ENCODE measurements around the gene GRIA2. TPM values are rescaled to one million over a fixed set of nuclear protein-coding genes. Genes with fewer than 3 reads are reported as not detected.

Gene GRIA2
- total and polyA plus RNA-seq, 4 donors: 3.6 to 23.5 (median 15.7) TPM

DNA sequence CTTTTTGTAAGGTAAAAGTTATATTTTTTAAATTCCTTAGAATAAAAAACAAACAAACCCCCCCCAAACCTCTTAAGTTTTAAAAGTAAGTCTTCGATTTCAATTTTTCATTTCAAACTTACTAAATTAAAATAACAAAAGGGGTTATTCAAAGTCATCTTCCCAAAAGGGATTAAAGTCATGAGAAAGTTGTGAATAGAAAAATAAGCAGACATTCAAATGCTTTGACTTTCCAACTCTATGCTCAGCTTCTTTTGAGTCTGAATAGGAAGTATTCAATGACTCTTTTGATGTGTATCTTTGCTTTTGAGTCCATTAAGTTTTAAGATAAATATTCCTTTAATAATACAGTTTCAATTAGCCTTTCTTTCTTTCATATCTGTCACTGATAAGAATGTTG, 138.3 kb downstream of the GRIA2 start:
- Histone ChIP-seq H3K4me1 (ENCODE audit: control insufficient read depth in 1 of 2, insufficient read depth in 2 of 2, low read length in 2 of 2) (no peaks in the 10 kb centered on the region), H3K4me3 (ENCODE audit: low read length in 2 of 2) (no peak overlapping the region), H3K36me3 (ENCODE audit: control insufficient read depth in 1 of 2, insufficient read depth in 2 of 2, low read length in 1 of 2) (no peaks in the 10 kb centered on the region), H3K9me3 (ENCODE audit: control insufficient read depth, low read length) (no peaks in the 10 kb centered on the region), H3K27ac (ENCODE audit: low read depth in 1 of 2, low read length in 2 of 2) (no peak overlapping the region), H3K27me3 (ENCODE audit: control insufficient read depth in 1 of 2, insufficient read depth in 2 of 2, low read length in 1 of 2) (no peaks in the 10 kb centered on the region)
- ATAC-seq (ENCODE audit: low FRiP score) (no peak), DNase-seq (no peak)
- WGBS, 2 donors: 41 to 49% methylated on average over 1 of the region's 1 CpG
- intact Hi-C loops (cut with DNase I): loop anchor here in 1 of 2 donors (5.0 kb wide), 1 partner anchor 142 kb away; no protein-coding TSS in a partner anchor

DNA sequence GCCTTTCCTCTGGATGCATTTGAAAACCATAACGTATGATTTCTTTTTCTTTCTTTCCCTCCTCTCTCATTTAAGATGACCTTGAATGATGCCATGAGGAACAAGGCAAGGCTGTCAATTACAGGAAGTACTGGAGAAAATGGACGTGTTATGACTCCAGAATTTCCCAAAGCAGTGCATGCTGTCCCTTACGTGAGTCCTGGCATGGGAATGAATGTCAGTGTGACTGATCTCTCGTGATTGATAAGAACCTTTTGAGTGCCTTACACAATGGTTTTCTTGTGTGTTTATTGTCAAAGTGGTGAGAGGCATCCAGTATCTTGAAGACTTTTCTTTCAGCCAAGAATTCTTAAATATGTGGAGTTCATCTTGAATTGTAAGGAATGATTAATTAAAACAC, 142.8 kb downstream of the GRIA2 start:
- Histone ChIP-seq H3K9me3 (ENCODE audit: control insufficient read depth, low read length) (no peaks in the 10 kb centered on the region), H3K4me1 (ENCODE audit: control insufficient read depth in 1 of 2, insufficient read depth in 2 of 2, low read length in 2 of 2) (no peaks in the 10 kb centered on the region), H3K4me3 (ENCODE audit: low read length in 2 of 2) (no peak overlapping the region), H3K36me3 (ENCODE audit: control insufficient read depth in 1 of 2, insufficient read depth in 2 of 2, low read length in 1 of 2) (no peaks in the 10 kb centered on the region), H3K27me3 (ENCODE audit: control insufficient read depth in 1 of 2, insufficient read depth in 2 of 2, low read length in 1 of 2) (no peaks in the 10 kb centered on the region), H3K27ac (ENCODE audit: low read depth in 1 of 2, low read length in 2 of 2) (no peak overlapping the region)
- DNase-seq (no peak), ATAC-seq (ENCODE audit: low FRiP score) (no peak)
- intact Hi-C loops (cut with DNase I): no loop called here
- 44 to 51% methylated on average over 4 of the region's 4 CpGs for WGBS, 2 donors

DNA sequence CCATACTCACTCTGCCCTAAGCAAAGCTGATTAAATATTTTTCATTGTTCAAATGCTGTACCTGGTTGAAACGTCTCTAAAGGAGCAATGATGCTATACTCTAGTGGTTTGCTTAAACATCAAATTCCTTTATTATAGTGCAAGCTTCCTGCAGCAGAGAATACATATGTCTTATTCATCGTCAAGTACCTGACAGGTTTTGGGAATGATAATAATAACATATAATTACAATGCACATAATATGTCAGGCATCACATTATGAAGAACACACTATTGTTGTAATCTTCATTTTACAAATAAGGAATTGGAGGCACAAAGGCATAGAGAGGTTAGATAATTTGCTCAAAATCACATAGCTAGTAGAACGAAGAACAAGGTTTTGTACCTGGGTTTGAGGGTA, 151.6 kb downstream of the GRIA2 start:
- H3K36me3 ChIP-seq (ENCODE audit: control insufficient read depth in 1 of 2, insufficient read depth in 2 of 2, low read length in 1 of 2): no peaks in the 10 kb centered on the region
- H3K27me3 ChIP-seq (ENCODE audit: control insufficient read depth in 1 of 2, insufficient read depth in 2 of 2, low read length in 1 of 2): no peaks in the 10 kb centered on the region
- no peak overlapping the region for H3K27ac ChIP-seq (ENCODE audit: low read depth in 1 of 2, low read length in 2 of 2)
- intact Hi-C loops (cut with DNase I): no loop called here
- DNase-seq (no peak), ATAC-seq (ENCODE audit: low FRiP score) (no peak)
- H3K4me1 ChIP-seq (ENCODE audit: control insufficient read depth in 1 of 2, insufficient read depth in 2 of 2, low read length in 2 of 2): no peaks in the 10 kb centered on the region
- no peaks in the 10 kb centered on the region for H3K9me3 ChIP-seq (ENCODE audit: control insufficient read depth, low read length)
- 85 to 86% methylated on average over 3 of the region's 3 CpGs for WGBS, 2 donors
- no peak overlapping the region for H3K4me3 ChIP-seq (ENCODE audit: low read length in 2 of 2)

DNA sequence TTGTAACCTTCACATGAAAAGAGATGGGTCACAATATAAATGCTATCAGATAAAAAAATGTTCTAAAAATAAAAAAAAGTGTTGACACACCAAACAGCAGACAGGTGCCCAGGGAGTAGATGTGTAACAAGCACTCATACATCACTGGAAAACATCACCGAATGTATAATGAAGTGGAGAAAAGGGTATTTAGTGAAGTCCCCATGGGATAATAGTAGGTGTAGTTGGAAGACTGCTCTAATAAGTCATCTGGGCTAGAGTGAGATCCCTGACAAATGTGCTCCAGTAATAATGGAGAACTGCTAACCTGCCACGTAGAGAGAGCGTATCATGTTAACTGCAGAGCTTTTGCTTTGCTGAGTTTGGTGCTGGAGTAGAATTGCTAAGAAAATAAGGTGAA, 152.0 kb downstream of the GRIA2 start:
- WGBS, 2 donors: 91 to 96% methylated on average over 3 of the region's 3 CpGs
- H3K27ac ChIP-seq (ENCODE audit: low read depth in 1 of 2, low read length in 2 of 2): no peak overlapping the region
- intact Hi-C loops (cut with DNase I): no loop called here
- H3K27me3 ChIP-seq (ENCODE audit: control insufficient read depth in 1 of 2, insufficient read depth in 2 of 2, low read length in 1 of 2): no peaks in the 10 kb centered on the region
- no peaks in the 10 kb centered on the region for H3K4me1 ChIP-seq (ENCODE audit: control insufficient read depth in 1 of 2, insufficient read depth in 2 of 2, low read length in 2 of 2)
- ATAC-seq (ENCODE audit: low FRiP score) (no peak), DNase-seq (no peak)
- H3K4me3 ChIP-seq (ENCODE audit: low read length in 2 of 2): no peak overlapping the region
- no peaks in the 10 kb centered on the region for H3K36me3 ChIP-seq (ENCODE audit: control insufficient read depth in 1 of 2, insufficient read depth in 2 of 2, low read length in 1 of 2)
- H3K9me3 ChIP-seq (ENCODE audit: control insufficient read depth, low read length): no peaks in the 10 kb centered on the region

DNA sequence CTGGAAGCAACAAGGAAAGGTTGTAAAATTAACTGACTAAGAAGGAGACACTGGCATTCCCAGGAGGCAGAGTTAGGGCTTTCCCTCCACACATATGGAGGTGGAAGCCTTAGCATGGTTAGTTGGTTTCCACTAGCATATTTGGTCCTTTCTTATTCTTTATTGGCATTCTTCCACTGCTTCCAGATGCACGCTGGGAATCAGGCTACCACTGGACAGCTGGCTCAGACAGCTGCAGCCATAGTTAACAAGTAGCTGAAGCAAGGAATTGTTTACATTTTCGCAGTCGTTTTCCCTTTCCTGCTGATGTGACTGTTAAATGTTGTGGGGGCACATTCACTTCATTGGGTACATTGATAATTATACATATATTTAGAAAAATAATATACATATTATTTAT, 169.2 kb downstream of the GRIA2 start:
- no peaks in the 10 kb centered on the region for H3K36me3 ChIP-seq (ENCODE audit: control insufficient read depth in 1 of 2, insufficient read depth in 2 of 2, low read length in 1 of 2)
- H3K27me3 ChIP-seq (ENCODE audit: control insufficient read depth in 1 of 2, insufficient read depth in 2 of 2, low read length in 1 of 2): no peaks in the 10 kb centered on the region
- H3K27ac ChIP-seq (ENCODE audit: low read depth in 1 of 2, low read length in 2 of 2): no peak overlapping the region
- 61% methylated on average over 3 of the region's 3 CpGs for WGBS, 2 donors
- intact Hi-C loops (cut with DNase I): no loop called here
- DNase-seq (no peak), ATAC-seq (ENCODE audit: low FRiP score) (no peak)
- H3K9me3 ChIP-seq (ENCODE audit: control insufficient read depth, low read length): no peaks in the 10 kb centered on the region
- no peaks in the 10 kb centered on the region for H3K4me1 ChIP-seq (ENCODE audit: control insufficient read depth in 1 of 2, insufficient read depth in 2 of 2, low read length in 2 of 2)
- no peak overlapping the region for H3K4me3 ChIP-seq (ENCODE audit: low read length in 2 of 2)

DNA sequence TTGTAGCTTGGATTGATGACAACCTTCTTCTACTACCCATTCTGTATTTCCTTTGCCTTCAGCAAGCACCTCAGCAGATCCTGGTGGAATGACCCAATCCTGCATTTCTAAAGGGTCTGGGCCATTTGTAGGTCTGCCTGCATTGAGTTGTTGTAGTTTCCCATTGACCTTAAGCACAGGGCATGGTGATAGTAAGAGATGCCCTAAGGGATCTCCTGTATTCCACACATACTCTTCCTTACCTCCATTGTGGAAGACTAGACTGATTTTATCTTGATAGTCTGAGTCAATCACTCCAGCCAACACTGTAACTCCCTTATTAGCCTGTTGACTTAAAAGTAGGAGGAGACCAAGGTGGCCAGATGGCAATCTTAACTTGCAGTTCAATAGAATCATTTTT, 184.5 kb downstream of the GRIA2 start:
- Histone ChIP-seq H3K4me3 (ENCODE audit: low read length in 2 of 2) (no peak overlapping the region), H3K9me3 (ENCODE audit: control insufficient read depth, low read length) (peaks cover 5% of the 10 kb centered on the region), H3K36me3 (ENCODE audit: control insufficient read depth in 1 of 2, insufficient read depth in 2 of 2, low read length in 1 of 2) (no peaks in the 10 kb centered on the region), H3K4me1 (ENCODE audit: control insufficient read depth in 1 of 2, insufficient read depth in 2 of 2, low read length in 2 of 2) (peaks cover 0 to 2% of the 10 kb centered on the region in 2 donors), H3K27ac (ENCODE audit: low read depth in 1 of 2, low read length in 2 of 2) (no peak overlapping the region), H3K27me3 (ENCODE audit: control insufficient read depth in 1 of 2, insufficient read depth in 2 of 2, low read length in 1 of 2) (no peaks in the 10 kb centered on the region)
- intact Hi-C loops (cut with DNase I): no loop called here
- ATAC-seq (ENCODE audit: low FRiP score) (no peak), DNase-seq (no peak)

Other genes with a start within 250 kb of the GRIA2 start
- gene PDGFC, start 248.9 kb upstream of the GRIA2 start, total RNA-seq: 10 to 100 TPM; 45.6 to 51.5 TPM
- 10 to 100 TPM; 11.8 to 12.8 TPM for gene PDGFC, start 248.9 kb upstream of the GRIA2 start, polyA plus RNA-seq
- 1 to 10 TPM; 6.3 to 7.7 TPM for gene GLRB, start 144.6 kb upstream of the GRIA2 start, total RNA-seq
- gene GLRB, start 144.6 kb upstream of the GRIA2 start, polyA plus RNA-seq: 1 to 10 TPM; 2.7 to 6.5 TPM

Measured in aorta (tissue), 5 donors.